Measurements from ENCODE around the gene GRAMD2A. TPM values are rescaled to one million over a fixed set of nuclear protein-coding genes. Genes with fewer than 3 reads are reported as not detected.

The GRAMD2A gene
- total RNA-seq, 1 experiment from 2014 or later = 1.2 TPM

DNA sequence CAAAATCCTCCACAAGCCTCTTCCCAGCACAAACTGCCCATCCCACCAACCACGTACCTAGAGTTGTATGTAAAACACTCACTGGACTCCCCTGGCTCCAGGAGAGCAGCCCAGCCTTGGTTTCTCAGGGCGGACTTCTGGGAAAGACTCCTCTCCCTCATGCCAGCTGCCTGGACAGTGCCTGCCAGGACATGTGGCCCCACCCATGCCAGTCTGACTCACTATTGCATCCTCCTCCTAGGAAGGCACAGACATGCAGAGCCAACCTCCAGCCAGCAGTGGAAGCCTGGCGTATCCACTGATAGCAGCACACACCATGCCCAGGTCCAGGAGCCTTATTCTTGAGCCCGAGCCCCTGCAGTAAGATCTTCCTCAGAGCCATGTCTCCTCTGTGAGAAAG lies 24.8 kb upstream of the GRAMD2A start:
- ChIA-PET CTCF (interaction anchor here (0.7 kb wide), 1 partner anchor 10 kb away, joined by 3 read pairs; no protein-coding TSS in a partner anchor), POLR2A (interaction anchor here (0.5 to 0.6 kb wide), 2 partner anchors 8 to 9 kb away, joined by 3 read pairs; no protein-coding TSS in a partner anchor)
- peaks cover 17% of the 10 kb centered on the region for H3K4me1 Mint-ChIP-seq (ENCODE audit: low read depth, unreplicated experiment)
- Histone ChIP-seq H3K9me3 (no peaks in the 10 kb centered on the region), H3K27me3 (replicated peaks; ENCODE audit: control insufficient read depth, insufficient read depth, low read length) (no peaks in the 10 kb centered on the region), H3K4me1 (peaks cover 17% of the 10 kb centered on the region), H3K36me3 (ENCODE audit: control insufficient read depth, insufficient read depth, low read length) (peaks cover 6% of the 10 kb centered on the region), H3K4me3 (ENCODE audit: low read depth, low read length) (no peak overlapping the region)
- intact Hi-C loops (cut with micrococcal nuclease; ENCODE audit: unreplicated experiment) = no loop called here
- H3K9me3 Mint-ChIP-seq (ENCODE audit: unreplicated experiment) = no peaks in the 10 kb centered on the region
- H3K27me3 Mint-ChIP-seq (ENCODE audit: insufficient read depth, unreplicated experiment) = no peaks in the 10 kb centered on the region
- DNase-seq = no peak
- H3K27ac Mint-ChIP-seq (ENCODE audit: unreplicated experiment) = no peak overlapping the region
- peaks cover 93% of the 10 kb centered on the region for H3K36me3 Mint-ChIP-seq (ENCODE audit: insufficient read depth, unreplicated experiment)
- TF ChIP-seq CTCF (IDR thresholded peaks at IDR 0.05; ENCODE audit: insufficient read depth in 1 of 2, low read depth in 1 of 2, low read length in 1 of 2, severe bottlenecking in 1 of 2, unreplicated experiment in 1 of 2) = no peak
- no TSS peak for BruUV-seq (replicated peaks)
- no peak overlapping the region for H3K4me3 Mint-ChIP-seq (ENCODE audit: unreplicated experiment)

DNA sequence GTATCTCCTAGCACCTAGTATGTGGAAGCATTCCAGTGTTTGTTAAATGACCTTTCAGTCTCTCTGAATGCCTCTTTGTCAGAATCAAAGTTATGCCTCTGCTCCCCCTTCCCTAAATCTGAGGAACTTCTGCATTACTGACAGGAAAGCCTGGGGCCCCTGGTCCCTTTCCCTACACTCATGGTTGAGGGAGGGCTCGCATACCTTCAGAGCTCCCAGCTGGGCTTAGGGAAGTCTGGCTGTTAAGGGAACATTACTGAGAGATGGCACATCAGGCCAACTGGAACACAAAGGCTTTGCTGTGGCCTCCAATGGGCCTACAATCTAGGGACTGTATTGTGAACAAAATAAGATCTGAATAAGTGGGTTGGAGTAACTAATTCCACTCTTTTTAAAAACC lies 23.1 kb upstream of the GRAMD2A start:
- no peak for TF ChIP-seq CTCF (IDR thresholded peaks at IDR 0.05; ENCODE audit: insufficient read depth in 1 of 2, low read depth in 1 of 2, low read length in 1 of 2, severe bottlenecking in 1 of 2, unreplicated experiment in 1 of 2)
- Mint-ChIP-seq H3K4me3 (ENCODE audit: unreplicated experiment) (no peak overlapping the region), H3K27me3 (ENCODE audit: insufficient read depth, unreplicated experiment) (no peaks in the 10 kb centered on the region), H3K27ac (ENCODE audit: unreplicated experiment) (peak overlapping the region; percentile 36), H3K9me3 (ENCODE audit: unreplicated experiment) (no peaks in the 10 kb centered on the region), H3K36me3 (ENCODE audit: insufficient read depth, unreplicated experiment) (peaks cover 94% of the 10 kb centered on the region), H3K4me1 (ENCODE audit: low read depth, unreplicated experiment) (peaks cover 17% of the 10 kb centered on the region)
- ChIA-PET CTCF (no interaction called here), POLR2A (interaction anchor here (0.5 to 0.6 kb wide), 2 partner anchors 25 to 265 kb away, joined by 4 read pairs; no protein-coding TSS in a partner anchor)
- no peaks in the 10 kb centered on the region for H3K9me3 ChIP-seq
- H3K36me3 ChIP-seq (ENCODE audit: control insufficient read depth, insufficient read depth, low read length) = peaks cover 6% of the 10 kb centered on the region
- BruUV-seq (replicated peaks) = no TSS peak
- no peak for DNase-seq
- no peak overlapping the region for H3K4me3 ChIP-seq (ENCODE audit: low read depth, low read length)
- no peaks in the 10 kb centered on the region for H3K27me3 ChIP-seq (replicated peaks; ENCODE audit: control insufficient read depth, insufficient read depth, low read length)
- peaks cover 6% of the 10 kb centered on the region; the same call in 1 of the 2 replicates for H3K4me1 ChIP-seq
- intact Hi-C loops (cut with micrococcal nuclease; ENCODE audit: unreplicated experiment) = no loop called here

GRCh38 chr15:72217216-72217615 lies 19.6 kb upstream of the GRAMD2A start:
- H3K4me1 Mint-ChIP-seq (ENCODE audit: low read depth, unreplicated experiment) = peaks cover 3% of the 10 kb centered on the region
- no TSS peak for BruUV-seq (replicated peaks)

More at GRCh38 chr15:72217216-72217615, 19.6 kb upstream of the GRAMD2A start:
- DNase-seq = no peak
- H3K27me3 Mint-ChIP-seq (ENCODE audit: insufficient read depth, unreplicated experiment) = no peaks in the 10 kb centered on the region
- H3K9me3 Mint-ChIP-seq (ENCODE audit: unreplicated experiment) = no peaks in the 10 kb centered on the region
- peaks cover 97% of the 10 kb centered on the region for H3K36me3 Mint-ChIP-seq (ENCODE audit: insufficient read depth, unreplicated experiment)
- H3K9me3 ChIP-seq = no peaks in the 10 kb centered on the region
- no peak for TF ChIP-seq CTCF (IDR thresholded peaks at IDR 0.05; ENCODE audit: insufficient read depth in 1 of 2, low read depth in 1 of 2, low read length in 1 of 2, severe bottlenecking in 1 of 2, unreplicated experiment in 1 of 2)
- no peak overlapping the region for H3K27ac Mint-ChIP-seq (ENCODE audit: unreplicated experiment)
- ChIA-PET CTCF (interaction anchor here (1.2 kb wide), 1 partner anchor 9 kb away, joined by 3 read pairs; no protein-coding TSS in a partner anchor), POLR2A (no interaction called here)
- peaks cover 3% of the 10 kb centered on the region for H3K36me3 ChIP-seq (ENCODE audit: control insufficient read depth, insufficient read depth, low read length)
- intact Hi-C loops (cut with micrococcal nuclease; ENCODE audit: unreplicated experiment) = no loop called here
- peaks cover 6% of the 10 kb centered on the region; the same call in 1 of the 2 replicates for H3K4me1 ChIP-seq
- H3K4me3 Mint-ChIP-seq (ENCODE audit: unreplicated experiment) = no peak overlapping the region
- H3K4me3 ChIP-seq (ENCODE audit: low read depth, low read length) = no peak overlapping the region
- no peaks in the 10 kb centered on the region for H3K27me3 ChIP-seq (replicated peaks; ENCODE audit: control insufficient read depth, insufficient read depth, low read length)
